Measurements from ENCODE around the gene STPG3. TPM values are rescaled to one million over a fixed set of nuclear protein-coding genes. Genes with fewer than 3 reads are reported as not detected.

Gene STPG3
- total RNA-seq, 4 donors from 2014 or later, result not detected

DNA sequence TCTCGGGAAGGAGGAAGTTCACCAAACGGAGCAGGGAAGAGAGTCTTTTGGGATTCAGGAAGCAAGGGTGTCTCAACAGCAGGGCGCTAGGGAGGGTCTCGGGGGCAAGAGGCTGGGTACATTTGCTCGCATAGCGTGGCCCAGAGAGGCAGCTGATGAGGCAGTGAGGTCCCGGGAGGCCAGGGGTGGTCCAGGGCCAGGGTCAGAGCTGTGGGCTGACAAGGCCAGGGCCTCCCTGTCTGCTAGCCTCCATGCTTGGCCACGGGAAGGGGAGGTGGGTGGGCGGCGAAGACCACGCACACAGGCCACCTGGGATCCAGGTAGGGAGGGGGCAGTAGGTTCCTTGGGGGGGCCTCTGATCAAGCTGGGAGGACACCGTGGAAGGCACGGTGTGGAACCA lies 39.6 kb upstream of the STPG3 start:
- H3K9me3 ChIP-seq, result no peaks in the 10 kb centered on the region
- peaks cover 0 to under 1% of the 10 kb centered on the region in 2 donors for H3K4me1 ChIP-seq
- no peak for DNase-seq
- no peaks in the 10 kb centered on the region for H3K27me3 ChIP-seq
- H3K36me3 ChIP-seq, result no peaks in the 10 kb centered on the region
- H3K27ac ChIP-seq, result no peak overlapping the region
- intact Hi-C loops (cut with DNase I; ENCODE audit: low total_unique reads), result no loop called here
- TF ChIP-seq, protein P1, sequence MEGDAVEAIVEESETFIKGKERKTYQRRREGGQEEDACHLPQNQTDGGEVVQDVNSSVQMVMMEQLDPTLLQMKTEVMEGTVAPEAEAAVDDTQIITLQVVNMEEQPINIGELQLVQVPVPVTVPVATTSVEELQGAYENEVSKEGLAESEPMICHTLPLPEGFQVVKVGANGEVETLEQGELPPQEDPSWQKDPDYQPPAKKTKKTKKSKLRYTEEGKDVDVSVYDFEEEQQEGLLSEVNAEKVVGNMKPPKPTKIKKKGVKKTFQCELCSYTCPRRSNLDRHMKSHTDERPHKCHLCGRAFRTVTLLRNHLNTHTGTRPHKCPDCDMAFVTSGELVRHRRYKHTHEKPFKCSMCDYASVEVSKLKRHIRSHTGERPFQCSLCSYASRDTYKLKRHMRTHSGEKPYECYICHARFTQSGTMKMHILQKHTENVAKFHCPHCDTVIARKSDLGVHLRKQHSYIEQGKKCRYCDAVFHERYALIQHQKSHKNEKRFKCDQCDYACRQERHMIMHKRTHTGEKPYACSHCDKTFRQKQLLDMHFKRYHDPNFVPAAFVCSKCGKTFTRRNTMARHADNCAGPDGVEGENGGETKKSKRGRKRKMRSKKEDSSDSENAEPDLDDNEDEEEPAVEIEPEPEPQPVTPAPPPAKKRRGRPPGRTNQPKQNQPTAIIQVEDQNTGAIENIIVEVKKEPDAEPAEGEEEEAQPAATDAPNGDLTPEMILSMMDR (IDR thresholded peaks at IDR 0.05), result no peak
- TF ChIP-seq POLR2A (IDR thresholded peaks at IDR 0.05), result no peak
- no peak overlapping the region for H3K4me3 ChIP-seq

DNA sequence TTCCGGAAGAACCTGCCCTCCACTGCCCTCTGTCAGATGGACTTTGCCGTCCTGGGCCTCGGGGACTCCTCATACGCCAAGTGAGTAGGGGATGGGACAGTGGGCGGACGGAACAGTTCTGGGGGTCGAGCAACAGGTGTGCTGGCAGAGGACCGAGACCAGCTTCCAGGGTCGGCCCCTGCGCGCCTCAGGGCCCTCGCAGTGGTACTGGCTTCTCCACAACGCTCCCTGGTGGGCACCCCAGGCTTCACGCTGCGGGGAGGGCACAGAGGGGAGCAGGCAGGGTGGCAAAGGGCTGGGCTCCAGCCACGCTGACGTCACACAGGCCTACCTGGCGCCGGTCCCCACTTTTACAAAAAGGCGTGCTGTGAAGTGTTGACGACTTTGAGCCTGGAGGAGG lies 38.6 kb upstream of the STPG3 start:
- Histone ChIP-seq H3K9me3 (no peaks in the 10 kb centered on the region), H3K4me1 (peaks cover 0 to 1% of the 10 kb centered on the region in 2 donors), H3K4me3 (no peak overlapping the region), H3K27ac (no peak overlapping the region), H3K27me3 (no peaks in the 10 kb centered on the region), H3K36me3 (no peaks in the 10 kb centered on the region)
- TF ChIP-seq, protein P1 (IDR thresholded peaks at IDR 0.05), result no peak
- no peak for TF ChIP-seq POLR2A (IDR thresholded peaks at IDR 0.05)
- intact Hi-C loops (cut with DNase I; ENCODE audit: low total_unique reads), result no loop called here
- no peak for DNase-seq

DNA sequence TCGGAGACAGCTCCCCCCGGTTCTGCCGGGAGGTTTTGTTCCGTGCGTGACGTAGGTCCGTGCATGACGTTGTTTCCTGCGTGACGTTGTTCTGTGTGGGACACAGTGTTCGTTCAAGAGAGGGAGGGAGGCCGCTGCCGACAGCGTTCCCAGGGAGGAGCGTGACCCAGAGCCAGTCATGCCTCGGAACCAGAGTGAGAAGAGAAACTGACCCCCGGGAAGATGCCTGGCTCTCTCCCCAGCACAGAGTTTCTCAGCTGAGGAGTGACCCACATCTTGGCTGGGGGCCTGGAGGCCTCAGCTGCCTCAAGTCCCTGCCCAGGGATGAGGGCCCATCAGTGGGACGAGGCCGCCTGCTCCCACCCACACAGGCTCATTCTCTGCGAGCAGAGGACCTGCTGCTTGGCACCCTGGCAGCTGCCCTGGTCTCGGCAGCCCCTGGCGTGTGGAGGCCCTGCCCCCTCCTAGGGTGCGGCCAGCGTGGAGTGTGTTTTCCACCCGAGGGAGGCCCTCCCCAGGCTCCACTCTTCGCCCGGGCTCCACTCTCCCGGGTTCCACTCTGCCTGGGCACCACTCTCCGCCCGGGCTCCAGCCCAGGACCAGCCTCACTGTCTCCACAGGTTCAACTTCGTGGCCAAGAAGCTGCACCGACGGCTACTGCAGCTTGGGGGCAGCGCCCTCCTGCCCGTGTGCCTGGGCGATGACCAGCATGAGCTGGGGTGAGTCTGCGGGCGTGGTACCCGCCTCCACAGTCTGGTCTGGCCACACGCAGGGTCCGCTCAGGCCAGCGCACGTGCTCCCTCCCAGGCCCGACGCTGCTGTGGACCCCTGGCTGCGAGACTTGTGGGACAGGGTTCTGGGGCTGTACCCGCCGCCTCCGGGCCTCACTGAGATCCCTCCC lies 37.7 kb upstream of the STPG3 start:
- Histone ChIP-seq H3K36me3 (no peaks in the 10 kb centered on the region), H3K4me1 (peaks cover 0 to 6% of the 10 kb centered on the region in 2 donors), H3K27ac (no peak overlapping the region), H3K9me3 (no peaks in the 10 kb centered on the region), H3K4me3 (no peak overlapping the region), H3K27me3 (no peaks in the 10 kb centered on the region)
- DNase-seq, result no peak
- intact Hi-C loops (cut with DNase I; ENCODE audit: low total_unique reads), result no loop called here
- TF ChIP-seq POLR2A (IDR thresholded peaks at IDR 0.05), result no peak
- TF ChIP-seq, protein P1 (IDR thresholded peaks at IDR 0.05), result no peak

DNA sequence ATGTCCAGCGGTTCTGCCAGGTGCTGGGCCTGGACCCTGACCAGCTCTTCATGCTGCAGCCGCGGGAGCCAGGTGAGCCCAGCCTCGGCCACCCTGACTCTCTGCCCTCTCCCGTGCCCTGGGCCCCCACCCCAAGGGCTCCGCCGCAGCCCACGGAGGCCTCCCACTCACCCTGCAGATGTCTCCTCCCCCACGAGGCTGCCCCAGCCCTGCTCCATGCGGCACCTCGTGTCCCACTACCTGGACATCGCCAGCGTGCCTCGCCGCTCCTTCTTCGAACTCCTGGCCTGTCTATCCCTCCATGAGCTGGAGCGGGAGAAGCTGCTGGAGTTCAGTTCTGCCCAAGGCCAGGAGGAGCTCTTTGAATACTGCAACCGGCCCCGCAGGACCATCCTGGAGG lies 36.5 kb upstream of the STPG3 start:
- H3K27me3 ChIP-seq, result no peaks in the 10 kb centered on the region
- TF ChIP-seq POLR2A (IDR thresholded peaks at IDR 0.05), result no peak
- TF ChIP-seq, protein P1 (IDR thresholded peaks at IDR 0.05), result no peak
- no peak overlapping the region for H3K4me3 ChIP-seq
- H3K27ac ChIP-seq, result no peak overlapping the region
- H3K9me3 ChIP-seq, result no peaks in the 10 kb centered on the region
- H3K36me3 ChIP-seq, result no peaks in the 10 kb centered on the region
- intact Hi-C loops (cut with DNase I; ENCODE audit: low total_unique reads), result no loop called here
- no peak for DNase-seq
- peaks cover 0 to 6% of the 10 kb centered on the region in 2 donors for H3K4me1 ChIP-seq

DNA sequence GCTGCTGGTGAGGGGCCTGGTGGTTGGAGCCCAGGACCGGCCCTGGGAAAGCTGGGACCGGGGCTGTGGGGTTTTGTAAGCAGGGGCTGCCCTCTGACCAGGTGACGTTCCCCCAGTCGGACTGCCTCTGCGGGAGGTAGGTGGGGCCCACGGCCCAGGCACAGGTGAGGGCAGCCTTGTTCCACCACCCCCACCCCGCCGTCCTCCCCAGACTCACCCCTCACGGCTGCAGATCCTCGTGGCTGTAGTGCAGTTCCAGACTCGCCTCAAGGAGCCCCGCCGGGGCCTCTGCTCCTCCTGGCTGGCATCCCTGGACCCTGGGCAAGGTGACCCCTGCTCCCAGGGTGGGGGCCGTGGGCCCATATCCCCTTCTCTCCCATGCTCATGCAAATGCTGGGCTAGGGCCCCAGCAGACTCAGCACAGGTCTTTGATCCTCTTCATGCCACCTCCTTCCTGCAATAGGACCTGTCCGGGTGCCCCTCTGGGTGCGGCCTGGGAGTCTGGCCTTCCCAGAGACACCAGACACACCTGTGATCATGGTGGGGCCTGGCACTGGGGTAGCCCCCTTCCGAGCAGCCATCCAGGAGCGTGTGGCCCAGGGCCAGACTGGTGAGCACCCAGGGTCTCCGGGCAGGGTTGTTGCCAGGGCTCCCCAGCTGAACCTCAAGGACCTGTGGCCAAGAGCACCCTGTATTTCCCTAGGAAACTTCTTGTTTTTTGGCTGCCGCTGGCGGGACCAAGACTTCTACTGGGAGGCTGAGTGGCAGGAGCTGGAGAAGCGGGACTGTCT lies 35.7 kb upstream of the STPG3 start:
- peaks cover 0 to 6% of the 10 kb centered on the region in 2 donors for H3K4me1 ChIP-seq
- no peaks in the 10 kb centered on the region for H3K9me3 ChIP-seq
- no peaks in the 10 kb centered on the region for H3K36me3 ChIP-seq
- TF ChIP-seq, protein P1 (IDR thresholded peaks at IDR 0.05), result no peak
- no peak for TF ChIP-seq POLR2A (IDR thresholded peaks at IDR 0.05)
- no peak for DNase-seq
- H3K27ac ChIP-seq, result no peak overlapping the region
- intact Hi-C loops (cut with DNase I; ENCODE audit: low total_unique reads), result no loop called here
- no peaks in the 10 kb centered on the region for H3K27me3 ChIP-seq
- H3K4me3 ChIP-seq, result no peak overlapping the region
